Measurements from ENCODE around the gene MMP7.

The MMP7 gene

DNA sequence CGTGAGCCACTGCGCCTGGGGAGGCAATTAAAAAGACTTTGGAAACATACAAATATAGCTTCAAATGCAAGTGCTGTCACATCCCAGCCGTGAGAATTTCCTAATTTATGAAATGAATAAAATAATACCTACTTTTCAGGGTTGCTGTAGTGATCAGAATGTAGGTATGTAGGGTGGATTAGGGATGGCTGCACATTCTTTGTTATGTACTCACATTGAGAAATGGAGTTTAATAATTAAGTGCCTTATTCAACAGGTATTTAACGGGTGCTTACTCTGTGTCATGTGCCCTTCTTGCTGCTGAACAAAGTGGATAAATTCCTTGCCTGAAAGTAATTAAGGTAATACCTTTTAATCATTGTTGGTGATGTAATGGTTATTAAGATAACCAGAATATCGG is 37.0 kb downstream of the MMP7 start:
- DNase-seq, result no peak

GRCh38 chr11:102491969-102492368 is 38.6 kb downstream of the MMP7 start:
- no peak for DNase-seq

DNA sequence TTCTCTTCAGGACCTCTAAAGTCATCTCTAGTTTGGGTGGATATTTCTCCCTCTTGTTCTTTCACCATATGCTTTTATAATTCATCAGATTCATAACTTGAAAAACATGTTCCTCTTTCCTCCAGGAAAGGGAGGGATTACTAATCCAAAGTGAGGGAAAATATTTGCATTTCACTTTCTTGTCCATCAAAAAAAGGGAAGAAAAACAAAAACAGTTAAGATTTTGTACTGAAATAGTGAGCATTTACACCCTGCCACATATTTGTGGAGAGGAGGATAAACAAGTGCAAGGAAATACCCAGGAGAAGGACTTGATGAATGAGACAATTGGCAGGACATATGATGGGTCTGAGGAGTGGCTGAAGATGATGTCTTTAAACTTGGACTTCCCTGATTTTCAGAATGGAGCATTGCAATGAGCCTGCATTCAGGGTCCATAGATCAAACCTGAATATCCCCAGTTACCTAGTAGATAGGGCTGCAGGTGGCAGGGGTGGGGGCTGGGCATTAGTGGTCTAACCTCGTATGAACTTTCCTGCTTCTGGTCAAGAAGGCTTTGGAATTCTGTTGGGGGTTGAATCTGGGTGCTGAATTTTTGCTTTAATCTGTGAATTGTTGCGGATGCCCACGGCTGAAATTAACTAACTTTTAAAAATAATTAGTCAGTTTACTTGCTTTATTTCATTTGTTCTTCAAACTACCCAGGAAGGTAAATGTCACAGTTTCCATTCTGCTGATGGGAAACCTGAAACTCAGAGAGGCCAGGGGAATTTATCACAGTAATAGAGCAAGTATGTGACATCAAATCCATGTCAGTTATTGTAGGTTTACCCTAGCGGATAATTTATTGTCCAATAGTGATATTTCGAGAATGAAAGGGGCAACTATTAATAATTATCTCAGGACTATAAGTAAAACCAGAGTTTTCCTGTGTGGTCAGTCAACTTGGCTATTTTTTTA is 41.1 kb downstream of the MMP7 start:
- no peak for DNase-seq

DNA sequence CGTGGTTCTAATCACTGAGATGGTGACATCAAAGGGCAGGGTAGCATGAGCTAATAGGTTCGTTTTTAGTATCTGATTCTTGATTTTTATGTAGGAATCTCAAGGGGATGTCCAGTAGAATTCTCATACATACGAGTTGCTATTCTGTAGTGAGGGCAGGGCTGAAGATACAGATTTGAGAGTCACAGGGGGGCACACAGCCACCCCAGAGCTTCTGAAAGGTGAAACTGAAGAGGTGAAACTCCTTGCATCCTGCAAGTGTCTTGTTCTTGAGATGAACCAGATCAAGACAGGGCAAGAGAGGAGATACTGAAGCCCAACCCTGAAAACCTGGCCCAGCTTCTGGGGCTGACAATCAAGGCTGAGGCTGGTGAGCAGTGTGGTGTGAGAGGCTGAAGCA is 42.3 kb downstream of the MMP7 start:
- no peak for DNase-seq

GRCh38 chr11:102487214-102487613 is 43.3 kb downstream of the MMP7 start:
- no peak for DNase-seq

DNA sequence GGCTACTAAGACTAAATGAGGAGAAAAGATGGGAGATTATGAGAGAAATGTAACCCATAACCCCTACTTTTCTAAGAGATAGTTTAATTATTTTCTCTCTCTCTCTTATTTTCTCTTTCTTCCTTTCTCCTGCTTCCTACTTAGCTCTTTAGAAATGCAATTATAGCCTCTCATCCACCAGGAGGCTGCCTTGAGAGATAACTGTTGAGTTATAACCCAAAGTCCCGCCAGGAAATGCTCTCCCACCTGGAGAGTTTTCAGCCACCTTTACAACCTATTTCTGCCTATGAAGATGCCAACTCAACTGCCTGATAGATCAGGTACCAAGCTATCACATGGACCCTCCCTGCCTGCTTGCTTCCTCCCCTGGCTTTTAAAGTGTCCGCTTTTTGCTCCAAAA is 44.0 kb downstream of the MMP7 start:
- DNase-seq, result no peak

DNA sequence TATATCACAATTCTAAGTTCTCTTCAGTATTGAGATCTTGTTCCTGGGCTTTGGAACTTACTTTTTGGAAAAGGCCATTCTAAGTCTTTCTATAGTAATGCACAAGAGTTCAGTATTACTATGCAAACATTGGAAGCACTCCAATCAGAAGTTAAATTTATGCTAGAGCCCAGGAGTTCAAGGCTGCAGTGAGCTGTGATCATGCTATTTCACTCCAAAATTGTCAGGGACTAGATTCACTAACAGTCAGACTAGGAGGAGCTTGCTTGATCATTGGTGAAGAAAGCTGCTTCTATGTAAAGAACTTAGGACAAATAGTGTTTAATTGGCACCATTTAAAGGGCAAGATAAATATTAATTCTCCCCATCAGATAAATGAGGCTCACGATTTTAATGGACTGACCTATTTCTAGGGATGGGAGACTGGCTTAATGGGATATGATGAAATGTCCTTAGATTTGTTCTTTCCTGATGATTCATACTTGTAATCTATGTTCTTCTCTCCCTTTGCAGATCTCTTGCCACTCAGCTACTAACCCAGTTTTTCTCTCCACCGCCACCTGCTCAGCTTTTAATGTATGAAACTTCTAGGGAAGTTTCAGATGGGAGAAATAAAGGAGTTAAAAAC is 45.3 kb downstream of the MMP7 start:
- no peak for DNase-seq

DNA sequence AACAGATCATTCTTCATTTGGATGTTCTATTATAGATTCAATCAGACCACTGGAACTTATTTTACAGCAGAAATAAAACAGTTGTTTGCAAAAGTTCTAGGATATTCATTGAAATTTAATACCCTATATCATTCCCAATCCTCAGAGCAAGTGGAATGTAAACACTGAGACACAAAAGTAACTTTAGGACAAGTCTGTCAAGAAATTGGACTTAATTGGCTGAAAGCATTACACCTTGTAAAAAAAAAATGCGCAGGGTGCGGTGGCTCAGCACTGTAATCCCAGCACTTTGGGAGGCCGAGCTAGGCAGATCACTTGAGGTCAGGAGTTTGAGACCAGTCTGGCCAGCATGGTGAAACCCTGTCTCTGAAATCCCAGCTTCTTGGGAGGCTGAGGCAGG is 48.1 kb downstream of the MMP7 start:
- no peak for DNase-seq

DNA sequence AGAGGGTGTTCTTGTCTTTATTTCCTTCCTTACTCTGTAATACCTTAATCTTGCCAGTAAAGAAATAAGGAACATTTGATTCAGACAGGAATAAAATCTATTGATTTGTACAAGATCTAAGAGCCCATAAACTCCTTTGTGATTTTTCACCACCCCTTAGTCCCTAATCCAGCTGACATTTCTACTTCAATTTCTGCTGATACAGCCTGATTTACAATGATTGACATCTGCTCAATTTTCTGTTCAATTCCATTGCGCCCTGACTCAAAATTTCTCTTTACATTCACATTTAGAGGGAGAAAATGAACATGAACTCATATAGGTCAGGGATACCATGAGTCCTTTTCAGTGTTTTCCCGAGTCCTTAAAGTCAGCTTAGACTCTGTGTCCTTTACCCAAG is 50.8 kb downstream of the MMP7 start:
- no peak for DNase-seq

- no peak for DNase-seq
Observed at GRCh38 chr11:102478673-102479299, 51.8 kb downstream of the MMP7 start.

- DNase-seq, result no peak
Observed at GRCh38 chr11:102476812-102477211, 53.7 kb downstream of the MMP7 start.

DNA sequence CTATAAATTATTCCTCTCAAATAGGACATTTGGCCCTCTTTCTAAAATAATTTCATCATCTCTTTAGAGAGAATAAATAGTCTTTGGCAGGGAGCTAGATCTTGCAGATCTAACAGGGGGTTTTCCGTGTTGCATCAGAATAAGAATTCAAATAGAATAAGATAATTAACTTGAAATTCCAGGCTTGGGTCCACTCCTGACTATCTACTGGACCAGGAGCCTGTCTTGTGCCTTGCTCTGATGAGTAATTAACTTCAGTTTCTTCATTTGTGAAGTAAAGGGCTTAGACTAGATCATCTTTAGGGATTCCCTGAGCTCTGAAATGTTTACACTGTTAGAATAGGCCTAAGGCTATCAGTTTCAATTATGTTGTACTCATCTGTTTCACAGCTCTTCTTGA is 54.5 kb downstream of the MMP7 start:
- DNase-seq, result no peak

DNA sequence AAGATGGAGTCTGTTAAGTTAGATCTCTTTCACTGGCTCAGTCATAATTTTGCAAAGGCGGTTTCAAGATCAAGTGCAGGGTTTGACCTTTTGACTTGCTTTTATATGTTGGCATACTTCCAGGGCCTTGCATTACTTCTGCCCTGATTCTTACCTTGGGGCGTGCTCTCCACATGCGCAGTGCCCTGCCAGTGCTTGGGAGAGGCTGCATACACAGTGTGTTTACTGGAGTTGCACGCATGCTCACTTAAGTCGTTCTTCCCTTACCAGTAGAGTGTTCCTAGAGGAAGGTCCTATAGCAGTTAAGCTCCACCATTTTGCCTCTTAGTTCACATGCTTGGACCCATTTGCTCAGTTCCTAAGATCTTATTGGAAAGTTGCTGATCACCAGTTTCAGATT is 57.0 kb downstream of the MMP7 start:
- DNase-seq, result no peak

GRCh38 chr11:102472127-102472526 is 58.4 kb downstream of the MMP7 start:
- DNase-seq, result no peak

DNA sequence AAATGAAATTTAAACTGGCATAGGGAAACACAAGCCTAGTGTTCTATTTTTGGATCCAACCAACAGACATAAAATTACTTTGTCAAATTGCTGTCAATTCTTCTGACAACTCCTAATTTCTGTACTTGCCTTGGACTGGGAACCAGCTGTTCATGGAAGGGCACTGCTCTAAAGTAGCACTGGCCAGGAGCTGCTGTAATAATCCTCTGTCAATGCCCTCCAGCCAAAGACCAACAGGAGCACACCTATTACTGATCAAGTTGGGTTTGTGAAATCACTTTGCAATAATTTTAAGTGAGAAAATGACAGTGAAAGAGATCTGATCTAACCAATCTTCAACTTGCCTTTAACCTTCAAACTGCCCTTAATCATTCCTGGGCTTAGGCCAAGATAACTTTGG is 59.1 kb downstream of the MMP7 start:
- no peak for DNase-seq

All from amniotic stem cell (primary cell).